HG03571 (cell line): ENCODE data around the gene EIF4G2.
A peak's percentile ranks its signal among the peaks of the same experiment; 100 is the strongest.

Experiments
- ATAC-seq: cut with Tn5 transposase; IDR thresholded peaks from one replicate; pipeline ENCODE4 v1.9.1; 2021; ENCODE audit not compliant: unreplicated experiment

Gene EIF4G2

DNA sequence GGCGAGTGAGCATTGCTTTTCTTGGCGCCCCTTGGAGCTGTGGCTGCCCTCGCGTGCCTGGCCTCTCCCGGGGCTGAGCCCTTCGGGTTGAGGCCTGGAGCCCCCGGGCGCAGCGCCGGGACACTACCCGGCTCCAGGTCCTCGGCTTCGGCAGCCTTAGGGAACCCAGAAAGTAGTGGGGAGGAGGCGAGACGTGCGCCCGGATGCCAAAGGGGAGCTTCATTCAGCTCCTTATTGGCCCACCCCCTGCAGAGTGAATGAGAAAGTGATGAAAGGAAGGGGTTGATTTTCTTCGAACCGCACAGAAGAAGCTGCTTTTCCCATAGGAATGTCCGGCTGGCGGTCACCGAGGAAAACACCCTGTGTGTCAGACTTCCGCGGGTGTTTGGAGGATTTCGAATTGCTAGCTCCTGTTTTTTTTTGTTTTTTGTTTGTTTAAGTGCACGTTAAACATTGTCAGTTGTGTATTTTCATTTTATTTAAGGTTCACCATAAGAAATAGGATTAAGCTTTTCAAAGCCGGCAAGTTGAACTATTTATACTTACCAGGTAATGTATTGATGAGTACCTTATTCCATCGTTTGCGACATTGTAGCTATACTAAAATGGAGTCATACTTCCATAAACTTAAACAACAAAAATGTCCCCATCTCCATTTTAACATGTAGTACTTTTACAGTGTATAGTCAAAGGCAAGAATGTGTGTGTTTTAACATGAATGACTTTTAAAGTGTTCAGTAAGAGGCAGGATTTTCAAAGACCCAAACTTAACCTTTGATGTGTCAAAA lies 841 bp upstream of the EIF4G2 start:
- ATAC-seq = peak; percentile 24

DNA sequence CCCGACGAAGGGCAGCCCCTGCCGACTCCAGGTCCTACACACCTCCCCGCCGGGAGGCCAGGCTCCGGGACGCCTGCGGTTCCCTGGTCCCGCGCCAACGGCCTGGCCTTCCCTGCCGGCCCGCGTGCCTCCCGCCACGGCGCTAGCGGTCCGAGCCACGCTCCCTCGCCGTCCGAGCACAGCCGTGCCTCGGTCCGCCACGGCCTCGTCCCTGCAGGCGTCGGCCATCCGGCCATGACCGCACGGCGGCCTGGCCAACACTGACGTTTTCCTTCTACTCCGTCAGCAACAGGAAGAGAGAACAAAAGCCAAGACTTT lies 532 bp downstream of the EIF4G2 start:
- no peak for ATAC-seq

DNA sequence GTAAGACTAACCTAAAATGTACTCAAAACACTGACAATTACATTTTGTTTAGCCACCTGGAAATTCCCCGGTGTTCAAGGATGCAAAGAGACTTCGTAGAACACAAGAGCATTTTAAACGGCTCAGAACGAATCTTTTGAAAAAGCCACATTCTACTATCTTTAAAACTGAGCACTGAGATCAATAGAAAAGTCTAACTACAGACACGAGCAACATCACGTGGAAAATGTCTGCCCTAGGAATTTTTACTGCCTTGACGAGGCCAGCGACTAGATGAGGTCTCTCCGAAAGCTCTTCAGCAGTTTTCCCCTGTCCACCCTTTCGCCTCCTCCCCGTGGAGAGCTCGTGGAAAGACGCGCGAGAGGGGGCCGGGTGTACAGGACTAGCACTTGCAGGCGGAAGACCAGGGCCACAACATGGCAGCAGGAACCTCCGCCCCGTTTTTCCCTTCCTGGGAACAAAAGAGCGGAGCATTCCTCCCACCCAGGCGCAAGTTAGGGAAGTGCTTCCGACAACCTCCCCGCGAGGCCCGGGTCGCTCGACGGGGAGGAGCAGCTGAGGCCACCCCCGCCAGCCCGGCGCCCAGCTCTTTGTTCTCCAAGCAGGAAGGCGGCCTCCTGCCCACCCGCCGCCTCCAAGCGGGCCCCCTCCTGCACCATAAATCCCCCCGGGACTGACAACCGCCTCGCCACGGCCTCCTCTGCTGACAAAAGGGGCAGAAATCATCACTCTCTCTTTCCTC lies 1.1 kb downstream of the EIF4G2 start:
- no peak for ATAC-seq

DNA sequence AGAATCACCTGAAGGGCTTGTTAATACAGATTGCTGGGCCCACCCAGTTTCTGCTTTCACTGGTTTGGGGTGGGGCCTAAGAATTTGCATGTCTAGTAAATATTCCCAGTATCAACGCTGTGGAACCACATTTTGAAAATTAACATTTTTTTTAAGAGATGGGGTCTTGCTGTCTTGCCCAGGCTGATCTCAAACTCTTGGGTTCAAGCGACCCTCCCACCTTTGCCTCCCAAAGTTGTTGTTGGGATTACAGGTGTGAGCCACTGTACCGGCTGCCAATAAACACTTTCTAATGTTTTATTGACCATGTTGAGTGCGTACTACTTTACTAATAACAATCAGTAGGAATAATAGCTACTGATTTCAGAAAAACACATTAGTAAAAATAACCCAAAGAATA lies 2.5 kb downstream of the EIF4G2 start:
- no peak for ATAC-seq

DNA sequence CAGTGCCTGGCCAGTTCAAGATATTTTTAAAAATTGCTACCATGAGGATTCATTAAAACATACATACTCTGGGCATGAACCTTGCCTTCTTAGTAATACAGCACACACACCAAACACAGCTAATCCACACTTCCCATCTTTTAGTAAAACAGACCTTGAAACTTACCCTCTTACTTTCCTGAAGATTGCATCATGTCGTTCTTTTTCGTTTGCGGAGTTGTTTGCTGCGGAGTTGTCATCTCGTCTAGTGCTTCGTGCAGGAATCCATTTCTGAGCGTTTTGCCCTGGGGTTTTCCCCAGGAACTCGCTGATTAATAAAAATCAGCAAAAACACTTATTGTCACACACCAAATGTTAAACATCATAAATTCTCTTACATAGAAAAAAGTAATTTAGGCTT lies 3.0 kb downstream of the EIF4G2 start:
- ATAC-seq = no peak

DNA sequence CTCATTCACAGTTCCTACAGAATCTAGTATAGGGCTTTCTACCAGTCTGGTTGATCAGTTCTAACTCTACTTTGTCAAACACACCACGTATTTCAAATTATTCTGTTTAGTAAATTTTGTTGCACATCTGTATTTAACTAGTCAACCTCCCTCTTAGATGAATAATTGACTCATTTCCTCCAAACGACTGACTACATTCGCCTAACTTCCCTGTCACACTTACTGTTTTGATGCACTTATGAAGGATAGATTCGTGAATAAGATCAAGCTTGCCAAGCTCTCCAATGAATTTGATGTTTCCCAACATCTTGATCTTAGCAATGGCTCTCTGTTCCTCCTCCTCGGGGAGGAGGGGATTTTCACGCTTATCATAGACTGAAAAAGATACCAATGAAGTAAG lies 5.0 kb downstream of the EIF4G2 start:
- ATAC-seq = no peak

DNA sequence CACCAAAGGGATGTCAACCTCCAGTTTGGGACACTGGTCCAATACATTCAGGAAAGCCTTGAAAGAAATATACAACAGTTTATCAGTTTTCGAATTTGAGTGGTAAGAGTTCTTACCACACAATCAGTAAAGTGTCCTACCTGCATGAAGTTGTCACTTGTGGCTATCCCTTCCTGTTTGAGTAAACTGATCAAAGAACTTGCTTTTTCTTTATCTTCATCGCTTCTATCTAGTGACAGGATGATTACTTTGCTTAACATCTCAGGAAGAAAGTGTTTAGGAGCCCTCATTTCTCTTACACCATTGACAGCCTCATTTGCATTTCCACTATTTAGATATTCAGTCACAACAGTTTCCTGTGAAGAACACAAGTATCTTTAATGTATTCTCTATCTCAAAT lies 8.4 kb downstream of the EIF4G2 start:
- ATAC-seq = no peak

DNA sequence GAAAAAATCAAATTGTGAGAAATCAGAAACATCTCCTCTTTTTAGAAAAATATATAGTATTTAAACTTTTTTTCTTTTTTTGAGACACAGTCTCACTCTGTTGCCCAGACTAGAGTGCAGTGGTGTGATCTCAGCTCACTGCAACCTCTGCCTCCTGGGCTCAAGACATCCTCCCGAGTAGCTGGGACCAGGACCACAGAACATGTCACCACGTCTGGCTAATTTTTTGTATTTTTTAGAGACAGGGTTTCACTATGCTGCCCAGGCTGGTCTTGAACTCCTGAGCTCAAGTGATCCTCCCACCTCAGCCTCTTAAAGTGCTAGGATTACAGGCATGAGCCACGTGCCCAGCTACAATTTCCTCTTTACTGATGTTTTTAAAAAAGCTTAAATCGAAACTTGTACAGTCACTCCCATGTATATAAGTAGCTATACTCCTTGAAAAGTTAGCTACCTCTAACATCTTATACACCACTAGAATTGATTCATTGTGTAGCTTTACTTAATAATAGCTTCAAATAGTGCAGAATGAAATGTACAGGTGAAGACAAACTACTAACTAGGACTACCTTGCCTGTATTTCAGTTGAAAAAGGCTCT lies 10.3 kb downstream of the EIF4G2 start:
- no peak for ATAC-seq

DNA sequence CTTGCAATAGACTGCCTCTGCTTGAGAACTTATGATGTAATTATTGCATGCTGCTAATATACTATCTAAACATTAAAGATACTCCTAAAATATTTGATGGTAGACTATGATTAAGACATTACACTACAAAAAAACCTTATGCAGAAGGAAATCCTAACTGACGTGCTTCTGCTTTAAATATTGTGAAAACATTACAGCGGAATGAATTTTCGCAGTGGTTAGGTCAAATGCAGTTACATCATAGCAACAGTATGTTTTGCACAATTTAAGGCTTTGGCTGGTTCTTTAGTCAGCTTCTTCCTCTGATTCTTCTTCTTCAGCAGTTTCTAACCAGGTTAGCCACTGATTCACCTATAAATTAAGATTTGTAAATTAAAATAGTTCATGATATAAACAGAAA lies 11.2 kb downstream of the EIF4G2 start:
- ATAC-seq = no peak

DNA sequence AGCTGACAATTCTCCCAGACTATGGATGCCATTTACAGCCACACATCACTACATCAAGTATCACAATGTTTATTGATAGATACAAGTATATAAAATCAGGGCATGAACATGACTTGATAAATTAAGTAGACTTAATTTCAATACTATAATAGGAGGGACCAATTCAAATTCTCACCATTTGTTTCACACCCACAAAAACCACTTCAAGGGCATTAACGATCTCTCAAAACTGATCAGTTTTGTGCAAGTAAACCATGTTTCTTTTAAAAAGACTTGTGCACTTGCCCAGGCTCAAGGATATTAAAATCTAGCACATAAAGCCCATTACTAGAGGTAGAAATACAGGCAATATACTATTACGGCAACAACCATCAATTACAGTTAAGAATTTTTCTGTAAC lies 11.7 kb downstream of the EIF4G2 start:
- ATAC-seq = no peak

DNA sequence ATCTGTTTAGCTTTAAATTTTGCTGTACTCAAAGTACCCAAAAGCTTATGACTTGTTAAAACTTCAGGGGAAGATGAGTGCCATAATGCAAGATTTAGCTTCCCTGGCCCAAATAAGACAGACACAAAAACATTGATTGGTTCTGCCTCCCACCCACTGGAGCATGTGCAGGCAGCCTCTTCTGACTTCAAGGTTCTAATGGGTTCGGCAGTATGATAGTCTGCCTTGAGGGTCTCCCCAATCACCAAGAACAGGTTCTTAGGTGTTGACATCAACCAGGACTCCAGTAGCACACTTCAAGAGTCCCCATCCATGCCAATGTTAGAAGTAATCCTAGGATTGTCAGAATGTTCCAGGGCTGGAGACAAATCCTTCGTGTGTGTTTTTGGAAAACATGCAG lies 12.5 kb downstream of the EIF4G2 start:
- no peak for ATAC-seq

DNA sequence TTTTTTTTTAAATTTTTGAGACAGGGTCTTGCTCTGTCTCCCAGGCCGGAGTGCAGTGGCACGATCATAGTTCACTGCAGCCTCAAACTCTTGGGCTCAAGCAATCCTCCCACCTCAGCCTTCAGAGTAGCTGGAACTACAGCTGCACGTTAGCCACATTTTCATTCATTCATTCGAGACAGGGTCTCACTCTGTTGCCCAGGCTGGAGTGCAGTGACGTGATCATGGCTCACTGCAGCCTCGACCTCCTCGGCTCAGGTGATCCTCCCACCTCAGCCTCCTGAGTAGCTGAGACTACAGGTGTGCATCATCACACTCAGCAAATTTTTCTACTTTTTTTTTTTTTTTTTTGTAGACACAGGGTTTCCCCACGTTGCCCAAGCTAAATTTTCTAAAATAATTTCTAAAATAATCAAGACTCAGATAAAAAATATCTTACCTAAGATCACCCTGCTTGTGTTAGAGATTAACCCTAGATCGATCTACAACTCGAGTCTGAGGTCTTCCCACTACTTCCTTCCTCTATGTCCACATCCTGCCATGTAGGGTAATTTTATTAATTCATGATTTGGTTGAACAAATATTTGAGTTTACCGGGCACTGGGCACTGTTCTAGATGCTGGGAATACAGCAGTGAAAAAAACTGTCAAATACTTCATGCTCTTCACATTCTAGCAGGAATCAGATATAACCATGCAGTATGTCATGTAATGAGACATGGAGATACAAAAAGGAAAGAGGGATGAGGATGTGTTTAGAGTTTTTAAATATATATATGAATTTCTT lies 15.1 kb downstream of the EIF4G2 start:
- ATAC-seq = no peak

DNA sequence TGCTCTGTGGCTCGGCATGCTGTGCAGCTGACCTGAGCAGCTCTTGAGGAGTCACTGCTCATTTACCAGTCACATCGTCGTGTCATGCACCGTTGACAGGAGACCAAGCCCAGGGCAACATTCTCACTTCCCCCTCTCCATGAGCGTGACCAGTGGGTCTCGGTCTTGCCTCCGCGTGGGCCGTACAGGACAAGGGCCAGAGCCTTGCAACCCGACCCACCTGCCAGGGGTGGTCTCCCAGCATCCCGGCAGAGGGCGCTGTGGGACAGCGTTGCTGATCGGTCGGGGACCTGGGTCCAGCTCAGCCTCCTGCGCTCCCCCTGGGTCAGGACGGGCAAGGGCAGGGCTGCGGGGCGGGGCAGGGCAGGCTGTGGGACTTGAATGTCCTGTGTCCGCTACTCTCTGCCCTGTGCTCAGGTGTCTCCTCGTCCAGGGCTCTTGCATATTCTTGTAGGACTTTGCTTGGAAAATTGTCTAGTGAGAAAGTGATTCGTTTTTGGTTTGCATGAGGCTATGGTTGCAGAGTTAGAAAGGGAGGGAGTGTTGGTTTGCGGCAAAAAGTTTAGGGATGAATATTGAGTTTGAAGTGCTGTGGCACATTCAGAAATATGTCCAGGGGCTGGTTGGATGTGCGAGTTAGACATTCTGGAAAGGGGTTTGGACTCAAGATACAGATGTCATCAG lies 16.2 kb downstream of the EIF4G2 start:
- ATAC-seq = peak; percentile 90

DNA sequence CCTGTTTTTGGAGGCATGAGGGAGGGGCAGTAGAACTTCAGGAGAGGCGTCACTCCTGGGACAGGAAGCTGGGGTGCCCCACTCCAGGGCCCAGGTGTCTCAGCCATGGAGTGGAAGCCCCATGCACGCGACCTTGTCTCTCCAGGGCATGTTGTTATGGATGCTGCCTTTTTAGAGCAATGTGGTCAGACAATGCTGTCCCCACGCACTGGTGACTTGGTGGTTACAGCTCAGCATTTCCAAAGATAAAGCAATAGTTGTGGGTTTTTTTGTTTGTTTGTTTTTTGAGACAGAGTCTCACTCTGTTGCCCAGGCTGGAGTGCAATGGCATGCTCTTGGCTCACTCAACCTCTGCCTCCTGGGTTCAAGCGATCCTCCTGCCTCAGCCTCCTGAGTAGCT lies 22.3 kb downstream of the EIF4G2 start:
- ATAC-seq = no peak

DNA sequence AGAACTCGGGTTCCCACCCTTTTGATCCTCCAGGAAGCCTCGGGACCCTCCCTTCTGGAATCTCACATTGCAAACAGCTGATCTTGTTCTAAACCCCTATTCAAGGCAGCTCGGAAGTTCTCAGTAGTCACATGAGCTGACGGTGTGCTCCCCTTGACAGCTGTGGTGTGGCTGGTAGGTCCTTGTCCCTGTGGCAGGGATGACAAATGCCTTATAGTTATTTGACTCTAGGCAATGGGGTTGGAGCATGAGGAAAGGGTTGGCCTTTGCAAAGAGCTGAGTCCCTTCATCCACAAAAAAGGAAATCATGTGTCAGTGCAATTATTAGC lies 23.6 kb downstream of the EIF4G2 start:
- ATAC-seq = no peak

DNA sequence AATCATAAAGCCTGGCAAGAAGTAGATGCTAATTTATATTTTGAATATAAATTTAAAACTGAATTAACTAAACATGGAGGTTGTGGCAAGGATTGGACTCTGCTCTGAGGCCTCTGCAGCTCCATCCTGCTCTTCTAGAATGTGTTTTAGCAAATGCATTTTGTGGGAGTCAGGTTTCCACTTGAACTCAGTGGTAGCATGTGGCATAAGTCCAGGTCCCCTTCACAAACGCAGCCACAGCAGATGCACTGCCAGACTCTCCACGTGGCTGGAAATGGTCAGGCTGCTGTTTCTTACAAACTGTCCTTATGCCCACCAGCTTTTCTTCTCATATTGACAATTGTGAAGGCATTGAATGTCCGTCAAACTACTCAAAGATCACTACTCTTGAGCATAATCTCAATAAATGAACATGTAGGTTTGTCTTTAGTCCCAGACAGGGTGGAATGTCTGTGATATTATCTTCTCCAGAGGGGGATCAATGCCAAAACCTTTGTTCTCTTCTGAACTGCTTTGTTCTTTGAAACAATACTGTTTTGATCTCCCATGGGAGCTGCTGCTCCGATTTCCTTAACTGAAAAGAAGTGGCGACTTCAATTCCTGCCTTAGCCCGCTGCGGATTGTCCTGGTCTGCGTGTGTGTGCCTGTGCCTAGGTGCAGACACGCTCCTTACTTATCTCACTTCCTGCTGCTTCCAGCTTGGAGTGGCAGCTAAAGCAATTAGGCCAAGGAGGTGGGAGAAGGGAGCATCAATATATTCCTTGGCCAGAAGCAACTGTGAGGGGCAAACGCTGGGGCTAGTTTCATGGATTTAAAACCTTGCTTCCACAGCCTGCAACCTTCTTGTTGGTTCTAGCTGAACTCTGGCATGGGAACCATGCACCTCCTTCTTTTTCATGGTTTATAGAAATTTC lies 24.2 kb downstream of the EIF4G2 start:
- ATAC-seq = no peak

DNA sequence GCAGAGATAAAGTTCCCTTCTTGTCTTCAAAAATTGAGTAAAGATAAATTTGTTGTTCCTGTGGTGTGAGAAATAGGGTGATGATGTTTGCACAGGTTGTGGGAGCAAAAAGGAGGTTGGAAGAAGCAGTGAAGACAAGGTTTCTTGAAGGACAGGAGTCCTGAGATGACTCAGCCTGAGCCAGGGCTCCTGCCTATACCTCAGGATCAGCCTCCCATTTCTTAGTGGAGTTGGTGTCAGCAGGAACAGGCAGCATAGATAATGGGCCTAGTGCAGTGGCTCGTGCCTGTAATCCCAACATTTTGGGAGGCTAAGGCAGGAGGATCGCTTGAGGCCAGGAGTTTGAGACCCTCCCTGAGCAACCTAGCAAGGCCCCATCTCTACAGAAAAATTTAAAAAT lies 28.7 kb downstream of the EIF4G2 start:
- no peak for ATAC-seq

DNA sequence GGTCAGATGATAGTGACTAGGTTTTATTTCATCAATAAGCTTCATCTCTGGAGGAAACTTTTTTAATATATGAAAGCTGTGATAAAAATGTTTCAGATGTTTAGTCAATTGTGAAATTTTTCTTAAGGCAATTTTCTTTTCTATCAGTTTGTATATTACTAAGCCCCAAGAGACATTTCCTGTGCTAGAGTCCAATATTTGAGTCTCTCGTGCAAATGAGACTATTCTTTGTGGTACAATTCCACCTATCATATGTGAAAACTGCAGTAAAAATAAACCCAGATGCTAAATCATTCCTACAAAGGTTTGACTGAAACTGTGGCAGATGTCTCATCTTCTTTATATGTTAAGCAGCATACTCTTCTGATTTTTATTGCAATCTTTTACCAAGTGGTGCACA lies 29.6 kb downstream of the EIF4G2 start:
- ATAC-seq = no peak

DNA sequence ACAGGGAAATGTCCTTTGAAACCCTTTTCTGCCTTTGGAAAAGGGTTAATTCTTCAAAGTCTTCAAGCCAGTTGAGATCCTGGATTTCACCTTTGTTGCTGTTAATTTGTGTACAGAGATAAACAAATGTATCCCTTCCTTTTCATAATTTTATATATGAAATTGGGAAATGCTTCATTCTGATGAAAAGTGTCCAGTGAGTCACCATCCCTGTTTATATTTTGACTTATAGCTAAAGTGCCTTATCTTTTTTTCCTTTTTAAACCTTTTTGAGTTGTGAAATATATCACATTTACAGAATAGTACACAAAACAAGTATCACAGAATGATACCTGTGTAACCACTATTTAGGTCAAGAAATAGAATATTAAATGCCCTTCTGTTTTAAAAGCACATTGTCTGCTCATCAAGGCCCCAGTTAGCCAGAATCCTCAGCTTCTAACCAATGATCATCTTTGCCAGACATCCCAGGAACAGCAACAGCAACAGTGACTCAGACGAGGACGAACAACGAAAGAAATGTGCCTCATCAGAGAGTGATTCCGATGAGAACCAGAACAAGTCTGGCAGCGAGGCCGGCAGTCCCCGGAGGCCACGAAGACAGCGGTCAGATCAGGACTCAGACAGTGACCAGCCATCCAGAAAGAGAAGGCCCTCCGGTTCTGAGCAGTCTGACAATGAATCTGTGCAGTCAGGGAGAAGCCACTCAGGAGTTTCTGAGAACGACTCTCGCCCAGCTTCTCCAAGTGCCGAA lies 30.3 kb downstream of the EIF4G2 start:
- no peak for ATAC-seq
